NCI-H82 treated with DMSO at 0.1 percent for 48 hours (cell line): ENCODE results near the gene PRLH.

Source experiments
- DNase-seq: peaks from one replicate; lab custom pipeline; 2025; ENCODE audit not compliant: unreplicated experiment; lab: John Stamatoyannopoulos, UW

Gene PRLH

GRCh38 chr2:237566401-237567235, at the start of gene PRLH:
Gene PRLH, plus strand, starts transcription at chr2:237566574. Its CDS starts 0 bp downstream, at chr2:237566574.
- no peak for DNase-seq

GRCh38 chr2:237517163-237517562, 49.2 kb upstream of the PRLH start:
- DNase-seq = no peak

- no peak for DNase-seq
Measured at GRCh38 chr2:237517990-237518389, 48.4 kb upstream of the PRLH start.

GRCh38 chr2:237519506-237520245, 46.7 kb upstream of the PRLH start:
- no peak for DNase-seq

- no peak for DNase-seq
Measured at GRCh38 chr2:237520290-237520689, 46.1 kb upstream of the PRLH start.

- DNase-seq = no peak
Measured at GRCh38 chr2:237524631-237525030, 41.7 kb upstream of the PRLH start.

- DNase-seq = no peak
Measured at GRCh38 chr2:237525559-237526157, 40.7 kb upstream of the PRLH start.

- DNase-seq = no peak
Measured at GRCh38 chr2:237527233-237527632, 39.1 kb upstream of the PRLH start.

- no peak for DNase-seq
Measured at GRCh38 chr2:237527766-237528165, 38.6 kb upstream of the PRLH start.

- no peak for DNase-seq
Measured at GRCh38 chr2:237529452-237530402, 36.6 kb upstream of the PRLH start.

- no peak for DNase-seq
Measured at GRCh38 chr2:237530472-237531433, 35.6 kb upstream of the PRLH start.

GRCh38 chr2:237532160-237532559, 34.2 kb upstream of the PRLH start:
- DNase-seq = no peak

GRCh38 chr2:237533668-237534161, 32.7 kb upstream of the PRLH start:
- no peak for DNase-seq

- no peak for DNase-seq
Measured at GRCh38 chr2:237534380-237534779, 32.0 kb upstream of the PRLH start.

GRCh38 chr2:237535385-237536082, 30.8 kb upstream of the PRLH start:
- no peak for DNase-seq

- DNase-seq = no peak
Measured at GRCh38 chr2:237536083-237536415, 30.3 kb upstream of the PRLH start.

- no peak for DNase-seq
Measured at GRCh38 chr2:237536617-237537016, 29.8 kb upstream of the PRLH start.

- no peak for DNase-seq
Measured at GRCh38 chr2:237538001-237538720, 28.2 kb upstream of the PRLH start.
